Thoracic aorta (tissue), 2 donors: ENCODE data around the gene GPR132. TPM values are rescaled to one million over a fixed set of nuclear protein-coding genes. Genes with fewer than 3 reads are reported as not detected.

Experiments used
- ATAC-seq: fragments of 150-250 bp; one replicate; pipeline ENCODE4 v1.8.0; 2017; ENCODE audit warnings: low read depth; ENCODE audit not compliant: insufficient number of reproducible peaks, low FRiP score
- DNase-seq: peaks from one replicate; pipeline ENCODE4 v3.0.0-alpha.2; 2020; ENCODE audit warnings: low spot score
- H3K27ac ChIP-seq, 2 donors: fragments of 200-600 bp; sonication (generic); 1 replicate in 1 of 2; 2 replicates in 1 of 2; pipeline ENCODE4 v1.5.1; 2016; ENCODE audit warnings: mild to moderate bottlenecking in 2 of 2, moderate library complexity in 2 of 2
- H3K27me3 ChIP-seq: fragments of 200-600 bp; sonication (generic); replicated peaks from 2 replicates; pipeline ENCODE4 v1.6.0; 2016; ENCODE audit warnings: mild to moderate bottlenecking; ENCODE audit not compliant: insufficient read depth
- H3K36me3 ChIP-seq: fragments of 200-600 bp; sonication (generic); one replicate; pipeline ENCODE4 v1.5.1; 2016
- H3K4me1 ChIP-seq, 2 donors: fragments of 200-600 bp; sonication (generic); 1 replicate in 1 of 2; 2 replicates in 1 of 2; pipeline versions ENCODE4 v1.5.1 to v1.6.0; 2016; ENCODE audit warnings: low read depth in 2 of 2, mild to moderate bottlenecking in 1 of 2; ENCODE audit not compliant: control insufficient read depth in 1 of 2
- H3K4me3 ChIP-seq: fragments of 200-600 bp; sonication (generic); 2 replicates; pipeline ENCODE4 v1.5.1; 2016; ENCODE audit warnings: mild to moderate bottlenecking
- H3K9me3 ChIP-seq: fragments of 200-600 bp; sonication (generic); 2 replicates; pipeline ENCODE4 v1.5.1; 2016
- total RNA-seq, 2 donors: library from RNA; depleted of rRNA; stranded (reverse); fragments of >200 nt; gene quantifications; one replicate each; pipeline versions ENCODE4 v1.1.0 to v1.2.3, GENCODE V29; 2016
- TF ChIP-seq, protein P1 (sequence below): fragments of 200-600 bp; sonication (generic); IDR thresholded peaks from one replicate; pipeline ENCODE4 v1.5.1; 2019; ENCODE audit warnings: antibody characterized with exemption

The GPR132 gene
- total RNA-seq, 2 donors from 2014 or later: 2.3 to 18.6 TPM

DNA sequence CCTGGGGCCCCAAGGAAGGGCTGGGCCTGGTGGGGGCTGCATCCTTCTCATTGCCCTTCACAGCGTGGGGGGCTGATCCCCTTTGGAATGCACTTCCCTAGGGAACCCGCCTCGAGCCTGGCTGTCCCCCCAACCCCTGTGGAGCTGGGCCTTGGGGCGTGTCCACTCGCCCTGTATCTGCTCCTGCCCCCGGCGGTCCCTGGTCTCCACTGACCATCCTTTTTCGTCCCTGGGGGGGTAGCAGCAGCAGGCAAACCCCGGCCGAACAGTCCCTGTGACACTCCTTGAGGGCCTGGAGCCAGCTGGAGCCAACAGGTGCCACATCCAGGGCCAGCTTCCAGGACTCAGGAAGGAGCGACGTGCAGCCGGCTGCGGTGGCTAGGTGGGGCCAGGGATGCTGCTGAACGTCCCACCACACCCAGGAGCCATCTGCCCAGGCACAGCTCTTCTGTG, 9.4 kb upstream of the GPR132 start:
- Histone ChIP-seq H3K27me3 (no peaks in the 10 kb centered on the region), H3K4me3 (no peak overlapping the region), H3K4me1 (peaks cover 0 to 7% of the 10 kb centered on the region in 2 donors), H3K36me3 (no peaks in the 10 kb centered on the region), H3K27ac (no peak overlapping the region), H3K9me3 (no peaks in the 10 kb centered on the region)
- ATAC-seq (no peak), DNase-seq (no peak)
- TF ChIP-seq, protein P1, sequence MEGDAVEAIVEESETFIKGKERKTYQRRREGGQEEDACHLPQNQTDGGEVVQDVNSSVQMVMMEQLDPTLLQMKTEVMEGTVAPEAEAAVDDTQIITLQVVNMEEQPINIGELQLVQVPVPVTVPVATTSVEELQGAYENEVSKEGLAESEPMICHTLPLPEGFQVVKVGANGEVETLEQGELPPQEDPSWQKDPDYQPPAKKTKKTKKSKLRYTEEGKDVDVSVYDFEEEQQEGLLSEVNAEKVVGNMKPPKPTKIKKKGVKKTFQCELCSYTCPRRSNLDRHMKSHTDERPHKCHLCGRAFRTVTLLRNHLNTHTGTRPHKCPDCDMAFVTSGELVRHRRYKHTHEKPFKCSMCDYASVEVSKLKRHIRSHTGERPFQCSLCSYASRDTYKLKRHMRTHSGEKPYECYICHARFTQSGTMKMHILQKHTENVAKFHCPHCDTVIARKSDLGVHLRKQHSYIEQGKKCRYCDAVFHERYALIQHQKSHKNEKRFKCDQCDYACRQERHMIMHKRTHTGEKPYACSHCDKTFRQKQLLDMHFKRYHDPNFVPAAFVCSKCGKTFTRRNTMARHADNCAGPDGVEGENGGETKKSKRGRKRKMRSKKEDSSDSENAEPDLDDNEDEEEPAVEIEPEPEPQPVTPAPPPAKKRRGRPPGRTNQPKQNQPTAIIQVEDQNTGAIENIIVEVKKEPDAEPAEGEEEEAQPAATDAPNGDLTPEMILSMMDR: no peak

DNA sequence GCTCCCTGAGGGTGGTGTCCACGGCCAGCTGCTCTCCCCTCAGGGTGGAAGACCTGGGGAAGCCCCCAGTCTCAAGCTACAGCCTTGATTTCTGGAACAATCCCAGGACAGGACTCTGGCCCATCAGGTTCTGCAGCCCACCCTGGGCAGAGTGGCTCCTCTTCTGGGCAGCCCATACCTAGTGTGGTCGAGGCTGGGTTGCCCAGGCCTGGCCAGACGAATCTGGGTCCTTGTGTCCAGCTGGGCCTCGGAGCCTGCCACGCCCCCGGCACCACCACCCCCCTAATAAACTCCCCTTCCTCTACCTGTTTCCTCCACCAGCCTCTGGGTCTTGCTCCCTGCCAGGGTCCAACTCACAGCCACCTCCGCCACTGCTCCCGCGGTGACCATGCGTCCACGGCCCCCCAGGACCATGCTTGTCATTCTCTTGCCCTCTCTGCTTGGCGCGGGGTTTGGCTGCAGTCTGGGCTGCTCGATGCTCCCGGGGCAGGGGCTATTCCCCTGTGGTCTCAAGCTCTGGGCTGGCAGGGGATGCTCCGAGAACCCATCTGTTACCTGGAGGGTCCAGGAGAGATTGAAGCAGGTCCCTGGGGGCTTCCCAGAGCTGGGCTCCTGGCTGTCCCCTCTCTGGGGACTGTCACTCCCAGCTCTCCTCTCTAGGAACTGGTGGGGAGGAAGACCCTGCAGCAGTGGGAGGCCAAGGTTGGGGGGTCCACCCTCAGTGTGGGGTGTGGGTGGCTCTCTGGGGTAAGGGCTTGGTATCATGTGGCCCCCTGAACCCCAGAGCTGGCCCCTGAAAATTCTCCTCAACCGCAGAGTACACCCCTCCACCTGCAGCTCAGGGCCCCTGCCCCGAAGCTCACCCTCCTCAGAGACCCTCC, 8.7 kb upstream of the GPR132 start:
- Histone ChIP-seq H3K9me3 (no peaks in the 10 kb centered on the region), H3K27me3 (no peaks in the 10 kb centered on the region), H3K4me3 (no peak overlapping the region), H3K36me3 (no peaks in the 10 kb centered on the region), H3K27ac (no peak overlapping the region), H3K4me1 (peaks cover 0 to 7% of the 10 kb centered on the region in 2 donors)
- ATAC-seq (no peak), DNase-seq (no peak)
- TF ChIP-seq, protein P1: no peak

DNA sequence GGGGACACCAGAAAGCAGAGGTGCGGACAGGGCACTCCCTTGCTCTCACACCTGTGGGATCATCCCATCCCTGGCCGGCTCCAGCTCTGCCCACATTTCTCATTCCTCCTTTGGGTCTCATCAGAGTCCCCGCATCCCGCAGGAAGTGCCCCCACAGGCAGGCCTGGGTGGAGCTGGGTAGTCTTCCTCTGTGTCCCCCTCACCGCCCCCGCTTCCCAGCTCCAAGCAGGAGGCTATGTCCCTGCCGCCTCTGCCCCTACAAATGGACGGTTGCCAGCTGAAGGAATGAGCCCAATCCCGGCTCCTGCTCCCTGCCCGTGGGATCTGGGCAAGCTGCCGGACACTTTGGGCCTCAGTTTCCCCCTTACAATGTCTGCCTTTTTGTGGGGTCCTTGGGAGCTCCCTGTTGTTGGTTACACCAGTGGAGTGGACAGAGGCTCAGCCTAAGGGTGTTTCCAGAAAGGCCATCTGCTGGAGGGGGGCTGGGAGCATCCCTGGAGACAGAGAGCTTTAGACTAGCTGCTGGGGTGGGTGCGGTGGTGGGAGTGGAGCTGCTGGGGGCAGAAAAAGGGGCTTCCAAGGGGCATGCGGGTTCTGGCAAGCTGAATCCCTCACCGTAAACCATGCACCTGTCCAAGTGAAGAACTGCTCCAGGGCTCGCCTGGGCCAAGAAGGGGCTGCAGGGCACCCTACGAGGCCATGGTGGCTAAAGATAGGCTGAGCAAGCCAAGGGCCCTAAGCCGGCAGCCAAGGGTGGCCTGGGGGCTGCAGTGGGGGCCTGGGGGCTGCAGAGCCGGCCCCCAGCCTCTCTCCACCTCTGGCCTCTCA, 7.9 kb upstream of the GPR132 start:
- Histone ChIP-seq H3K9me3 (no peaks in the 10 kb centered on the region), H3K4me3 (no peak overlapping the region), H3K4me1 (peaks cover 0 to 7% of the 10 kb centered on the region in 2 donors), H3K27me3 (no peaks in the 10 kb centered on the region), H3K27ac (no peak overlapping the region), H3K36me3 (no peaks in the 10 kb centered on the region)
- ATAC-seq: no peak
- TF ChIP-seq, protein P1: no peak
- DNase-seq: no peak

DNA sequence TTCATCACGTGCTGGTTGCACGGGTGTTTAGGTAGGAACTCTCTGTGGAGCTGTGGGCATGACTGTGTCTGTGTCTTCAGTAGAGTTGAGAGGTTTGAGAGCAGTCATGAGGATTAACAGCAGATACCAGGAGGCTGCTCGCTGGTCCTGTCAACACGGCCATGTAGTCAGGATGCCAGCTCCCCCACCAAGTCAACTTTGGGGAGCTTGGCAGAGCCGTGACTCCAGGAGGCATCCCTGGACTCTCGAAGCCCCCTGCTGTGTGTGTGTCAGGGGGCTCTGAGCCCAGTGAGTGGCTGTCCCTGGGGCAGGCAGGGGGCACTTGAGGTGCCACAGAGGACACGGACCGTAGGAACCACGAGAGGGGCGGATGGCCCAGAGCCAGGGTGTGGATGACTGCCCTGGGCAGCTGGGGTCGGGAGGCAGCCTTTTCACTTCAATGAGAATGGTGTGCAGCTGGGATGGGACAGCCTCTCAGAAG, 7.2 kb upstream of the GPR132 start:
- ATAC-seq (no peak), DNase-seq (no peak)
- peaks cover 0 to 7% of the 10 kb centered on the region in 2 donors for H3K4me1 ChIP-seq
- TF ChIP-seq, protein P1: no peak
- H3K36me3 ChIP-seq: no peaks in the 10 kb centered on the region
- H3K9me3 ChIP-seq: no peaks in the 10 kb centered on the region
- no peak overlapping the region for H3K27ac ChIP-seq
- H3K27me3 ChIP-seq: no peaks in the 10 kb centered on the region
- H3K4me3 ChIP-seq: no peak overlapping the region

DNA sequence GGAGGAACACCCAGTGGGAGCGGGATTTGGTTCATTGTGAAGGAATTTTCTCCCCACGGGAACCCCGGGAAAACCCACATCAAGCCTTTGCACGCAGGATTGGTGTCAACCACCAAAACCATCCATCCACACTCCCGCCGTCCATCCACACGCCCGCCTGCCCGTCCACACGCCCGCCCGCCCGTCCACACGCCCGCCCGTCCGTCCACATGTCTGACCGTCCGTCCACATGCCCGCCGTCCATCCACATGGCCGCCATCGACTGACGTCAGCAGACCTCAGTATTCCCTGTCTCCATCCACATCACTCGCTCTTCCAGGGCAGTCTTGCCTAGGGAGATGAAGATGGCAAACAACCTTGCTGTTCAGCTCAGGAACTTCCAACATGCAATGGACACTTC, 6.7 kb upstream of the GPR132 start:
- TF ChIP-seq, protein P1: no peak
- no peak for ATAC-seq
- Histone ChIP-seq H3K4me3 (no peak overlapping the region), H3K9me3 (no peaks in the 10 kb centered on the region), H3K27me3 (no peaks in the 10 kb centered on the region), H3K36me3 (no peaks in the 10 kb centered on the region), H3K27ac (no peak overlapping the region), H3K4me1 (peaks cover 0 to 7% of the 10 kb centered on the region in 2 donors)
- no peak for DNase-seq
